A673 (cell line): ENCODE data around the gene DIP2C.

Experiments used
- CTCF ChIP-seq: fragments of 300-800, 200-600 bp; sonication (generic); conservative IDR thresholded peaks from 2 replicates; pipeline ENCODE4 v1.5.1; 2017; ENCODE audit warnings: low read depth, mild to moderate bottlenecking, antibody characterized with exemption, low read length, moderate library complexity, mixed read lengths
- EZH2 ChIP-seq: fragments of 200-600 bp; sonication (generic); IDR thresholded peaks from 2 replicates; pipeline ENCODE4 v1.6.1; 2017; ENCODE audit warnings: borderline replicate concordance, low read depth, mild to moderate bottlenecking, mixed read lengths, antibody characterized with exemption, low read length; ENCODE audit not compliant: poor library complexity, severe bottlenecking

- TF ChIP-seq CTCF (no peak), EZH2 (no peak)
These were observed 189.5 kb downstream of the DIP2C start for GRCh38 chr10:499991-500390.
